Tibial nerve (tissue), 4 donors: ENCODE measurements around the gene SAMD10.

Experiments
- CTCF ChIP-seq, 5 experiments: fragments of 200-600 bp in 3 of 5; fragments of 450-650 bp in 2 of 5; sonication (generic) in 3 of 5; IDR thresholded peaks; one replicate each; pipeline ENCODE4 v1.5.1; 2016 to 2019; ENCODE audit warnings: antibody characterized with exemption in 5 of 5, mild to moderate bottlenecking in 3 of 5, moderate library complexity in 2 of 5
- EP300 ChIP-seq, 2 donors: sonication (generic); formaldehyde crosslinking; IDR thresholded peaks; one replicate each; pipeline ENCODE4 v1.6.1; 2017; ENCODE audit warnings: antibody characterized with exemption in 2 of 2, mild to moderate bottlenecking in 1 of 2
- POLR2A ChIP-seq, 2 donors: fragments of 450-650 bp; IDR thresholded peaks; one replicate each; pipeline ENCODE4 v1.6.1; 2017; ENCODE audit warnings: antibody characterized with exemption in 2 of 2, mild to moderate bottlenecking in 2 of 2, moderate library complexity in 2 of 2

GRCh38 chr20:63929071-63929470 is 50.4 kb downstream of the SAMD10 start:
- TF ChIP-seq EP300 (IDR thresholded peaks at IDR 0.05) (no peak), CTCF (IDR thresholded peaks at IDR 0.05) (no peak), POLR2A (IDR thresholded peaks at IDR 0.05) (no peak)
